Measurements from ENCODE around the gene FMOD.

GRCh38 chr1:203302894-203303293 lies 48.0 kb downstream of the FMOD start:
- no peak for TF ChIP-seq CTCF (IDR thresholded peaks at IDR 0.05; ENCODE audit: poor library complexity, severe bottlenecking)
- TF ChIP-seq EZH2 (IDR thresholded peaks at IDR 0.05; ENCODE audit: borderline replicate concordance, insufficient read depth, low read length, poor library complexity, severe bottlenecking): no peak
- no peak for TF ChIP-seq POLR2AphosphoS5 (IDR thresholded peaks at IDR 0.05)
- no peak for TF ChIP-seq REST (IDR thresholded peaks at IDR 0.05; ENCODE audit: borderline replicate concordance)
- no peak for TF ChIP-seq RAD21 (conservative IDR thresholded peaks at IDR 0.05)
- no peak for TF ChIP-seq MXI1 (conservative IDR thresholded peaks at IDR 0.05; ENCODE audit: poor library complexity, severe bottlenecking)
- no peak for TF ChIP-seq EP300 (conservative IDR thresholded peaks at IDR 0.05; ENCODE audit: poor library complexity, severe bottlenecking)
- TF ChIP-seq SMC3 (conservative IDR thresholded peaks at IDR 0.05; ENCODE audit: poor library complexity): no peak
